H9 (cell line): Measurements from ENCODE around the gene IQCM. TPM values are rescaled to one million over a fixed set of nuclear protein-coding genes. Genes with fewer than 3 reads are reported as not detected.

Experiments used
- DNase-seq: peaks from one replicate; pipeline ENCODE4 v3.0.0-alpha.2; 2017
- H2AFZ ChIP-seq: one replicate; pipeline ENCODE4 v1.6.1; 2013; ENCODE audit warnings: mild to moderate bottlenecking, low read length, control low read depth, moderate library complexity
- H2AK5ac ChIP-seq: 2 replicates; pipeline ENCODE4 v1.6.1; 2013; ENCODE audit warnings: low read length, control low read depth, mixed read lengths; ENCODE audit not compliant: insufficient read length
- H2BK120ac ChIP-seq: one replicate; pipeline ENCODE4 v1.6.1; 2013; ENCODE audit warnings: low read depth, mild to moderate bottlenecking, low read length, control low read depth, inconsistent platforms; ENCODE audit not compliant: poor library complexity, severe bottlenecking
- H2BK12ac ChIP-seq: 2 replicates; pipeline ENCODE4 v1.6.1; 2013; ENCODE audit warnings: low read length, control low read depth, mixed read lengths, low read depth; ENCODE audit not compliant: insufficient read length
- H2BK15ac ChIP-seq: 2 replicates; pipeline ENCODE4 v1.6.1; 2013; ENCODE audit warnings: low read depth, low read length, control low read depth
- H2BK20ac ChIP-seq: one replicate; pipeline ENCODE4 v1.6.1; 2013; ENCODE audit warnings: low read depth, mild to moderate bottlenecking, low read length, control low read depth, inconsistent platforms; ENCODE audit not compliant: poor library complexity, severe bottlenecking
- H2BK5ac ChIP-seq: 2 replicates; pipeline ENCODE4 v1.6.1; 2013; ENCODE audit warnings: low read length, control low read depth, mixed read lengths; ENCODE audit not compliant: insufficient read length
- H3K14ac ChIP-seq: 2 replicates; pipeline ENCODE4 v1.6.1; 2013; ENCODE audit warnings: low read length, control low read depth; ENCODE audit not compliant: insufficient read depth
- H3K18ac ChIP-seq: 2 replicates; pipeline ENCODE4 v1.6.1; 2013; ENCODE audit warnings: low read depth, mild to moderate bottlenecking, mixed read lengths, low read length, control low read depth; ENCODE audit not compliant: insufficient read length
- H3K23ac ChIP-seq: 2 replicates; pipeline ENCODE4 v1.6.1; 2013; ENCODE audit warnings: low read length, control low read depth, mixed read lengths, low read depth; ENCODE audit not compliant: insufficient read length
- H3K23me2 ChIP-seq: 2 replicates; pipeline ENCODE4 v1.6.1; 2013; ENCODE audit warnings: low read depth, mild to moderate bottlenecking, mixed read lengths, low read length, control low read depth; ENCODE audit not compliant: insufficient read length, poor library complexity, severe bottlenecking
- H3K27ac ChIP-seq: 2 replicates; pipeline ENCODE4 v1.5.1; 2013; ENCODE audit warnings: low read length, control low read depth, mixed read lengths, low read depth; ENCODE audit not compliant: insufficient read length
- H3K27me3 ChIP-seq: 2 replicates; pipeline ENCODE4 v1.6.1; 2013; ENCODE audit warnings: low read length, control low read depth, inconsistent platforms; ENCODE audit not compliant: insufficient read depth
- H3K4ac ChIP-seq: 2 replicates; pipeline ENCODE4 v1.6.1; 2013; ENCODE audit warnings: low read depth, mild to moderate bottlenecking, control low read depth, inconsistent platforms, low read length, moderate library complexity
- H3K4me1 ChIP-seq: 2 replicates; pipeline ENCODE4 v1.6.1; 2013; ENCODE audit warnings: low read length, control low read depth, inconsistent platforms; ENCODE audit not compliant: insufficient read depth
- H3K4me2 ChIP-seq: 2 replicates; pipeline ENCODE4 v1.6.1; 2013; ENCODE audit warnings: low read length, control low read depth, mixed read lengths; ENCODE audit not compliant: insufficient read length, insufficient read depth
- H3K56ac ChIP-seq: 2 replicates; pipeline ENCODE4 v1.6.1; 2013; ENCODE audit warnings: low read depth, mild to moderate bottlenecking, mixed read lengths, low read length, control low read depth; ENCODE audit not compliant: insufficient read length
- H3K79me1 ChIP-seq: 2 replicates; pipeline ENCODE4 v1.6.1; 2013; ENCODE audit warnings: low read depth, mild to moderate bottlenecking, moderate library complexity, low read length, control low read depth, inconsistent platforms; ENCODE audit not compliant: insufficient read depth, poor library complexity, severe bottlenecking
- H3K79me2 ChIP-seq: 2 replicates; pipeline ENCODE4 v1.6.1; 2013; ENCODE audit warnings: low read length, control low read depth, inconsistent platforms; ENCODE audit not compliant: insufficient read depth
- H3K9ac ChIP-seq: 2 replicates; pipeline ENCODE4 v1.6.1; 2013; ENCODE audit warnings: low read length, control low read depth, mixed read lengths; ENCODE audit not compliant: insufficient read length; ENCODE audit errors: extremely low read depth
- H3K9me3 ChIP-seq: one replicate; pipeline ENCODE4 v1.6.1; 2013; ENCODE audit warnings: low read depth, low read length, inconsistent platforms; ENCODE audit not compliant: control insufficient read depth
- H3T11ph ChIP-seq: one replicate; pipeline ENCODE4 v1.6.1; 2013; ENCODE audit warnings: mild to moderate bottlenecking, low read length, control low read depth, inconsistent platforms
- H4K20me1 ChIP-seq: one replicate; pipeline ENCODE4 v1.6.1; 2013; ENCODE audit not compliant: control insufficient read depth, insufficient read length, insufficient read depth
- H4K5ac ChIP-seq: 2 replicates; pipeline ENCODE4 v1.6.1; 2013; ENCODE audit warnings: low read depth, mild to moderate bottlenecking, mixed read lengths, low read length, control low read depth; ENCODE audit not compliant: insufficient read length
- H4K8ac ChIP-seq: replicated peaks from 2 replicates; pipeline ENCODE4 v1.6.1; 2013; ENCODE audit warnings: low read length, control low read depth, mixed read lengths, low read depth; ENCODE audit not compliant: insufficient read length
- H4K91ac ChIP-seq: 2 replicates; pipeline ENCODE4 v1.6.1; 2013; ENCODE audit warnings: low read depth, mild to moderate bottlenecking, moderate library complexity, mixed read lengths, low read length, control low read depth; ENCODE audit not compliant: insufficient read length
- H3K27ac Mint-ChIP-seq, 3 experiments: 2 replicates in 2 of 3; 3 replicates in 1 of 3; pipeline ENCODE4 v1.8.0; 2020 to 2021; ENCODE audit warnings: mixed read lengths in 3 of 3, mild to moderate bottlenecking in 1 of 3, moderate library complexity in 1 of 3
- H3K27me3 Mint-ChIP-seq: 2 replicates; pipeline ENCODE4 v1.8.0; 2021; ENCODE audit warnings: low read depth, mild to moderate bottlenecking, moderate library complexity, mixed read lengths
- H3K36me3 Mint-ChIP-seq, 3 experiments: 2 replicates in 2 of 3; 3 replicates in 1 of 3; pipeline ENCODE4 v1.8.0; 2020 to 2021; ENCODE audit warnings: low read depth in 3 of 3, mixed read lengths in 3 of 3; ENCODE audit not compliant: insufficient read depth in 1 of 3
- H3K4me1 Mint-ChIP-seq, 2 experiments: 2 replicates each; pipeline ENCODE4 v1.8.0; 2020; ENCODE audit warnings: mixed read lengths in 2 of 2
- H3K4me3 Mint-ChIP-seq, 2 experiments: 2 replicates in 1 of 2; 3 replicates in 1 of 2; pipeline ENCODE4 v1.8.0; 2020 to 2021; ENCODE audit warnings: mild to moderate bottlenecking in 2 of 2, mixed read lengths in 2 of 2, moderate library complexity in 1 of 2
- H3K9me3 Mint-ChIP-seq, 2 experiments: 2 replicates in 1 of 2; 3 replicates in 1 of 2; pipeline ENCODE4 v1.8.0; 2020; ENCODE audit warnings: mild to moderate bottlenecking in 2 of 2, mixed read lengths in 2 of 2, moderate library complexity in 1 of 2
- WGBS: extraction: QIAGEN DNeasy Blood & Tissue Kit; methylation state at CpG from one replicate; pipeline ENCODE4 v1.1.7; 2013; ENCODE audit warnings: missing lambda C conversion rate, low lambda C conversion rate, mixed read lengths; ENCODE audit not compliant: insufficient read length; ENCODE audit errors: extremely low coverage; 5-methylcytosine and 5-hydroxymethylcytosine counted together
- total RNA-seq: library from RNA; stranded (reverse); gene quantifications from 2 replicates; pipeline ENCODE4 v1.2.1, GENCODE V29; 2021
- TF ChIP-seq, protein P1 (sequence below): fragments of 200-600 bp; sonication (generic); conservative IDR thresholded peaks from 3 replicates; pipeline ENCODE4 v1.8.0; 2021; ENCODE audit warnings: antibody characterized with exemption, mild to moderate bottlenecking

The IQCM gene
- total RNA-seq, 1 experiment from 2014 or later, result 0.15 TPM

DNA sequence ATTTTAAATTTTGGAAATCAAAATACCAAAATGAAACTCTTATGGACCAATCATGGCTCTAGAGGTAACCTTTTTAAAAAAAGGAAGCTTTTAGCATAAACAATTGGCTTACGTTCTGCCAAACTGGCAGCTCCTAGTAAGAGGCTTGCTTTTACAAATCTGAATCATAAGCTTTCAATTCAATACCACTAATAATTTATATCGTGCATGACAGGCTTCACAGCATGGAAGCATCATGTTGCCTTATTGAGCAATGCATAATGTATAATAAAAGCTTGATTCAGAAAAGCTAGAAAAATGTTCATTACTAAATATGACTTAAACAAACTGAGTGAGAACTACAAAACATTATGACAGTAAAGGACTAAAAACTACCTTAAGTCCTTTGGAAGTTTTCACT is 280.9 kb downstream of the IQCM start:
- no peaks in the 10 kb centered on the region for H4K20me1 ChIP-seq
- no peak overlapping the region for H2AFZ ChIP-seq
- no peak overlapping the region for H3K4me2 ChIP-seq
- H3K27me3 ChIP-seq, result no peaks in the 10 kb centered on the region
- no peak overlapping the region for H3K14ac ChIP-seq
- no peak overlapping the region for H3K56ac ChIP-seq
- no peak for DNase-seq
- no peaks in the 10 kb centered on the region for H3K79me2 ChIP-seq
- Mint-ChIP-seq H3K27me3 (no peaks in the 10 kb centered on the region; the same call in none of the 2 replicates), H3K27ac (no peak overlapping the region), H3K9me3 (peaks cover 7 to 12% of the 10 kb centered on the region in 2 experiments), H3K4me3 (no peak overlapping the region), H3K4me1 (no peaks in the 10 kb centered on the region), H3K36me3 (peaks cover 0 to 8% (median 0%) of the 10 kb centered on the region in 3 experiments; a peak in 2 of 7 replicates)
- H3K9ac ChIP-seq, result no peak overlapping the region
- H2BK15ac ChIP-seq, result no peak overlapping the region
- no peak overlapping the region for H4K5ac ChIP-seq
- no peak overlapping the region for H4K91ac ChIP-seq
- H2BK20ac ChIP-seq, result no peak overlapping the region
- H4K8ac ChIP-seq, result no peak overlapping the region
- H2BK5ac ChIP-seq, result no peak overlapping the region
- H3K4ac ChIP-seq, result no peak overlapping the region
- no peak overlapping the region for H3K27ac ChIP-seq
- no peak overlapping the region for H2BK12ac ChIP-seq
- H3K79me1 ChIP-seq, result no peaks in the 10 kb centered on the region
- H3T11ph ChIP-seq, result no peak overlapping the region
- H2BK120ac ChIP-seq, result no peak overlapping the region
- H2AK5ac ChIP-seq, result no peak overlapping the region
- H3K23ac ChIP-seq, result no peak overlapping the region
- H3K23me2 ChIP-seq, result no peaks in the 10 kb centered on the region
- H3K9me3 ChIP-seq, result no peaks in the 10 kb centered on the region
- no CpG with 5 or more reads among the region's 2 CpGs for WGBS
- no peaks in the 10 kb centered on the region for H3K4me1 ChIP-seq
- no peak overlapping the region for H3K18ac ChIP-seq
- TF ChIP-seq, protein P1, sequence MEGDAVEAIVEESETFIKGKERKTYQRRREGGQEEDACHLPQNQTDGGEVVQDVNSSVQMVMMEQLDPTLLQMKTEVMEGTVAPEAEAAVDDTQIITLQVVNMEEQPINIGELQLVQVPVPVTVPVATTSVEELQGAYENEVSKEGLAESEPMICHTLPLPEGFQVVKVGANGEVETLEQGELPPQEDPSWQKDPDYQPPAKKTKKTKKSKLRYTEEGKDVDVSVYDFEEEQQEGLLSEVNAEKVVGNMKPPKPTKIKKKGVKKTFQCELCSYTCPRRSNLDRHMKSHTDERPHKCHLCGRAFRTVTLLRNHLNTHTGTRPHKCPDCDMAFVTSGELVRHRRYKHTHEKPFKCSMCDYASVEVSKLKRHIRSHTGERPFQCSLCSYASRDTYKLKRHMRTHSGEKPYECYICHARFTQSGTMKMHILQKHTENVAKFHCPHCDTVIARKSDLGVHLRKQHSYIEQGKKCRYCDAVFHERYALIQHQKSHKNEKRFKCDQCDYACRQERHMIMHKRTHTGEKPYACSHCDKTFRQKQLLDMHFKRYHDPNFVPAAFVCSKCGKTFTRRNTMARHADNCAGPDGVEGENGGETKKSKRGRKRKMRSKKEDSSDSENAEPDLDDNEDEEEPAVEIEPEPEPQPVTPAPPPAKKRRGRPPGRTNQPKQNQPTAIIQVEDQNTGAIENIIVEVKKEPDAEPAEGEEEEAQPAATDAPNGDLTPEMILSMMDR, result no peak
